Aorta (tissue), 5 donors: ENCODE data around the gene SFXN1. TPM values are rescaled to one million over a fixed set of nuclear protein-coding genes. Genes with fewer than 3 reads are reported as not detected.

Experiments used
- ATAC-seq: fragments of 200-7000 bp; cut with Tn5 transposase; one replicate; pipeline ENCODE4 v1.9.1; 2022; ENCODE audit warnings: moderate library complexity; ENCODE audit not compliant: low FRiP score
- DNase-seq, 2 donors: peaks; one replicate each; pipeline ENCODE4 v3.0.0-alpha.2; 2020
- H3K27ac ChIP-seq, 2 donors: one replicate each; pipeline ENCODE4 v1.5.1; 2013; ENCODE audit warnings: low read length in 2 of 2, mild to moderate bottlenecking in 2 of 2, moderate library complexity in 2 of 2, control low read depth in 1 of 2, inconsistent platforms in 1 of 2, low read depth in 1 of 2
- H3K27me3 ChIP-seq, 2 donors: one replicate each; pipeline ENCODE4 v1.6.1; 2013; ENCODE audit warnings: control low read depth in 1 of 2, low read length in 1 of 2, mild to moderate bottlenecking in 1 of 2, moderate library complexity in 1 of 2; ENCODE audit not compliant: insufficient read depth in 2 of 2, control insufficient read depth in 1 of 2
- H3K36me3 ChIP-seq, 2 donors: one replicate each; pipeline ENCODE4 v1.6.1; 2013; ENCODE audit warnings: control low read depth in 1 of 2, low read length in 1 of 2, mild to moderate bottlenecking in 1 of 2; ENCODE audit not compliant: insufficient read depth in 2 of 2, control insufficient read depth in 1 of 2
- H3K4me1 ChIP-seq, 2 donors: one replicate each; pipeline ENCODE4 v1.6.1; 2013; ENCODE audit warnings: low read length in 2 of 2, control low read depth in 1 of 2, mild to moderate bottlenecking in 1 of 2, moderate library complexity in 1 of 2; ENCODE audit not compliant: insufficient read depth in 2 of 2, control insufficient read depth in 1 of 2
- H3K4me3 ChIP-seq, 2 donors: one replicate each; pipeline ENCODE4 v1.5.1; 2013; ENCODE audit warnings: low read length in 2 of 2, control low read depth in 1 of 2, mild to moderate bottlenecking in 1 of 2
- H3K9me3 ChIP-seq: one replicate; pipeline ENCODE4 v1.6.1; 2013; ENCODE audit warnings: mild to moderate bottlenecking, low read length; ENCODE audit not compliant: control insufficient read depth
- WGBS, 2 donors: extraction: QIAGEN DNeasy Blood & Tissue Kit; methylation state at CpG; one replicate each; pipeline ENCODE4 v1.1.7; 2013; 5-methylcytosine and 5-hydroxymethylcytosine counted together
- intact Hi-C, 2 donors: fragments of 100-400 bp; cut with DNase I; formaldehyde crosslinking; loops; one replicate each; pipeline versions ENCODE4 v1.14.2 to v1.15.0; 2022
- polyA plus RNA-seq, 2 donors: library from polyadenylated mRNA; stranded (reverse); fragments of 200-250 nt; gene quantifications; one replicate each; pipeline ENCODE4 v1.2.3, GENCODE V29; 2013
- total RNA-seq, 2 donors: library from RNA; stranded (reverse); fragmentation: NEBNext Ultra II Directional; extraction: Animal tissue kit (Norgen Biotek cat#: 25700); gene quantifications; one replicate each; pipeline ENCODE4 v1.2.1, GENCODE V29; 2021
- donor health status: healthy with polysubstance abuse.
- donor health status: Bipolar disorder and iron deficiency.
- donor health status: DM: no; HTN: no; CAD: no.
- donor health status: DM: no; HTN: no; CAD: no.
- donor health status: DM: yes; HTN: yes; CAD: no.

The SFXN1 gene
- total and polyA plus RNA-seq, 4 donors, result 8.2 to 28.3 (median 24.6) TPM

DNA sequence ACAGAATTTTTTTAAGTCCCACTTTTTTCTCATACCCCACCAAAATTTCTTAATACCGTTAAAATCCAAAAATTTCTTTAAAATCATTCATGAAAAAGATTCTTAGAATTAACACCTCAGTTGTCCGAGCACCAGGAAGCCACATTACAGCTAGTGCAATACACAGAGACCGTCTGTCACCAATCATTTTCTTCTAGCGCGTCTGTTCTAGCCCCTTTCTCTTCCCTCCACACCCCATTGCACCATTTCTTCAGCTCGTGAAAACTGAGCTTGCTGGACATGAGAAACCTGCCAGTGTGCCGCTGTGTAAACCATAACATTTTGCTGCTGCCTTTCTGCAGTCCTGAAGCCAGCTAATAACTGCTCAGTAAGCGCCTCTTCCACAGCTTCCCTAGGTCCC is 5.0 kb downstream of the SFXN1 start:
- intact Hi-C loops, result no loop called here
- Histone ChIP-seq H3K4me3 (no peak overlapping the region), H3K36me3 (peaks cover 0 to 4% of the 10 kb centered on the region in 2 donors), H3K27me3 (no peaks in the 10 kb centered on the region), H3K9me3 (no peaks in the 10 kb centered on the region), H3K4me1 (peaks cover 0 to 4% of the 10 kb centered on the region in 2 donors), H3K27ac (no peak overlapping the region)
- WGBS, 2 donors, result 90 to 96% methylated on average over 8 of the region's 8 CpGs
- ATAC-seq (no peak), DNase-seq (no peak)

DNA sequence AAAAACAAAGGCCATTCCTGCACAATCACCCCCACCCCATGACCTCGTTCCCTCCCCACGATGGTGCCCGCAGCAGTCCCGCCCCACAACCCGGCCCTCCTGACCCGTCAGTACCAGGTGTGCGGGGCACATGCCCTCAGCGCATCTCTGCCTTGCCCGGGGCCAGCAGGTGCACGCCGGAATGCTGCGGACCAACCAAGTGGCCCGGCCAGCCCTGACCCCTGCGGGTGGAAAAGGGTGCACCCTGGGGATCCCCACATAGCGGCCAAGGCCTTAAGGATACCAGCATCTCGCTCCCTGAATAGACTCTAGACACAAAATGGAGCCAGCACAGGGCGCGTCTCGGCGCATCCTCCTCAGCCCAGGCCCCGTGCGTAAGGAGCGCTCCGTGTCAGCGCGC is 6.0 kb downstream of the SFXN1 start:
- Histone ChIP-seq H3K4me1 (peaks cover 0 to 4% of the 10 kb centered on the region in 2 donors), H3K27me3 (no peaks in the 10 kb centered on the region), H3K4me3 (no peak overlapping the region), H3K36me3 (peaks cover 0 to 4% of the 10 kb centered on the region in 2 donors), H3K27ac (no peak overlapping the region), H3K9me3 (no peaks in the 10 kb centered on the region)
- ATAC-seq (no peak), DNase-seq (no peak)
- intact Hi-C loops, result no loop called here
- 97 to 98% methylated on average over 26 of the region's 26 CpGs for WGBS, 2 donors

GRCh38 chr5:175484829-175485228 is 6.5 kb downstream of the SFXN1 start:
- Histone ChIP-seq H3K4me1 (no peaks in the 10 kb centered on the region), H3K36me3 (peaks cover 0 to 4% of the 10 kb centered on the region in 2 donors), H3K27me3 (no peaks in the 10 kb centered on the region), H3K9me3 (no peaks in the 10 kb centered on the region), H3K4me3 (no peak overlapping the region), H3K27ac (no peak overlapping the region)
- WGBS, 2 donors, result 95 to 96% methylated on average over 4 of the region's 4 CpGs
- no peak for ATAC-seq
- DNase-seq, result no peak
- intact Hi-C loops, result no loop called here

GRCh38 chr5:175485631-175486030 is 7.3 kb downstream of the SFXN1 start:
- WGBS, 2 donors, result 88 to 94% methylated on average over 6 of the region's 6 CpGs
- no peaks in the 10 kb centered on the region for H3K4me1 ChIP-seq
- ATAC-seq (no peak), DNase-seq (no peak)
- peaks cover 0 to 4% of the 10 kb centered on the region in 2 donors for H3K36me3 ChIP-seq
- intact Hi-C loops, result no loop called here
- H3K27ac ChIP-seq, result no peak overlapping the region
- H3K27me3 ChIP-seq, result no peaks in the 10 kb centered on the region
- no peaks in the 10 kb centered on the region for H3K9me3 ChIP-seq
- H3K4me3 ChIP-seq, result no peak overlapping the region

- Histone ChIP-seq H3K27me3 (no peaks in the 10 kb centered on the region), H3K27ac (no peak overlapping the region), H3K4me3 (no peak overlapping the region), H3K36me3 (peaks cover 0 to 7% of the 10 kb centered on the region in 2 donors), H3K9me3 (no peaks in the 10 kb centered on the region), H3K4me1 (no peaks in the 10 kb centered on the region)
- ATAC-seq, result no peak
- no peak for DNase-seq
- 90 to 93% methylated on average over 11 of the region's 11 CpGs for WGBS, 2 donors
- intact Hi-C loops, result no loop called here
Observed at GRCh38 chr5:175487514-175488222, 9.3 kb downstream of the SFXN1 start.

GRCh38 chr5:175489693-175490443 is 11.5 kb downstream of the SFXN1 start:
- H3K36me3 ChIP-seq, result peaks cover 0 to 8% of the 10 kb centered on the region in 2 donors
- no peak overlapping the region for H3K4me3 ChIP-seq
- H3K9me3 ChIP-seq, result no peaks in the 10 kb centered on the region
- 83 to 87% methylated on average over 6 of the region's 6 CpGs for WGBS, 2 donors
- ATAC-seq (no peak), DNase-seq (no peak)
- no peak overlapping the region for H3K27ac ChIP-seq
- no peaks in the 10 kb centered on the region for H3K4me1 ChIP-seq
- intact Hi-C loops, result no loop called here
- no peaks in the 10 kb centered on the region for H3K27me3 ChIP-seq

DNA sequence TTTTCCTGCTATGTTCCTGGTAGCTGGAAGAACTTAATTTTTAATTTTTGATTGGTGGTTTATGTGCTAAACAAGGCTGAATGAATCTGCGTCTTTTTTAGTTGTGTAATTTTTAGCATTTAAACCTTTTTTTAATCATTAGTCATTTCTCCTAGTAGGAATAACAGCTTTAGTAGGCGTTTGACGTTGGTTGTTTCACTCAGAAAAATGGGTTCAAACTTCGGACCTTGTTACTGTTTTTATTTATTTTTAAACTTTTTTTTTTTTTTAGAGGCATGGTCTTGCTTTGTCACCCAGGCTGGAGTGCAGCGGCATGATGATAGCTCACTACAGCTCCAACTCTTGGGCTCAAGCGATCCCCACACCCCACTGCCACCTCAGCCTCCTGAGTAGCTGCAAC is 12.9 kb downstream of the SFXN1 start:
- Histone ChIP-seq H3K4me1 (no peaks in the 10 kb centered on the region), H3K36me3 (peaks cover 0 to 9% of the 10 kb centered on the region in 2 donors), H3K27ac (no peak overlapping the region), H3K27me3 (no peaks in the 10 kb centered on the region), H3K9me3 (no peaks in the 10 kb centered on the region), H3K4me3 (no peak overlapping the region)
- DNase-seq, result no peak
- 79 to 83% methylated on average over 6 of the region's 6 CpGs for WGBS, 2 donors
- intact Hi-C loops, result no loop called here
- no peak for ATAC-seq

DNA sequence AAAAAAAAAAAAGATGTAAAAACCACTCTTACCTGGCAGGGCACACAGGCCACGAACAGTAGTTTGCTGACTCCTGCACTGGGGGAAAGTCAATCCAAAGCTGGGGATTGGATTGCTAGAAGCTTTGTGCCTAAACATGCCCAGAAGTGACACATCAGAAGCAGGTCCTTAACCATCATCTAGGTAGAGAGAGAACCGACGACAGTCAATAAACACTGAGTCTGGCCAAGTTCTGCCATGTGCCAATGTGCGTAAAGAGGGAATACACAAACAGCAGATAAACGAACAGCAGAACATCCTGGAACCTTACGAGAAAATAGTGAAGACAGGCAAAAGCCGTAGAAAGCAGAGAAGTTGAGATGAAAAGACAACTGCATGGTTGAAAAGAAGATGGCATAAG is 14.9 kb downstream of the SFXN1 start:
- DNase-seq (no peak), ATAC-seq (no peak)
- Histone ChIP-seq H3K27me3 (no peaks in the 10 kb centered on the region), H3K4me1 (no peaks in the 10 kb centered on the region), H3K27ac (no peak overlapping the region), H3K9me3 (no peaks in the 10 kb centered on the region), H3K4me3 (no peak overlapping the region), H3K36me3 (peaks cover 0 to 9% of the 10 kb centered on the region in 2 donors)
- WGBS, 2 donors, result 83 to 85% methylated on average over 7 of the region's 7 CpGs
- intact Hi-C loops, result no loop called here

DNA sequence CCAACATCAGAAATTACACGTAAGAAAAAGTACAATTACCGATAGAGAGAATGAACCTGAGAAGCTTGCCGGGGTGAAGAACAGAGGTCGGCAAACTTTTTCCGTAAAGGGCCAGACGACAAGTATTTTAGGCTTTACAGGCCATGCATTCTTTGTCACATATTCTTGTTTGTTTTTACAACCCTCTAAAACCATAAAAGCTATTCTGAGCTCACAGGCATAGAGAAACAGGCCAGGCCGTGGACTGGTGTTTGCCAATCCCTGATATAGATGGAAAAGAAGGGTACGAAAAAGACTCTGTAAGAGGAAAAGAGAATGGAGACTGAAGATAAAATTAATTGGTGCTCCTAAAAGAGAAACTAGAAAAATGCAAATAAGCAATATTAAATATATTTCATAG is 15.4 kb downstream of the SFXN1 start:
- Histone ChIP-seq H3K4me3 (no peak overlapping the region), H3K9me3 (no peaks in the 10 kb centered on the region), H3K27ac (no peak overlapping the region), H3K27me3 (no peaks in the 10 kb centered on the region), H3K4me1 (no peaks in the 10 kb centered on the region), H3K36me3 (peaks cover 0 to 9% of the 10 kb centered on the region in 2 donors)
- DNase-seq (no peak), ATAC-seq (no peak)
- intact Hi-C loops, result no loop called here
- WGBS, 2 donors, result 60 to 67% methylated on average over 8 of the region's 8 CpGs
